GM18505 (cell line): ENCODE data around the gene PCNT.
A peak's percentile ranks its signal among the peaks of the same experiment; 100 is the strongest.

ENCODE experiments used
- ATAC-seq: cut with Tn5 transposase; IDR thresholded peaks from one replicate; pipeline ENCODE4 v1.9.1; 2021; ENCODE audit not compliant: unreplicated experiment
- POLR2A ChIP-seq: IDR thresholded peaks from 4 replicates; pipeline ENCODE4 v1.6.1; 2011; ENCODE audit warnings: borderline replicate concordance; ENCODE audit not compliant: insufficient read depth, insufficient read length; ENCODE audit errors: extremely low read depth

PCNT gene

GRCh38 chr21:46314441-46315020, 9.4 kb upstream of the PCNT start:
- no peak for ATAC-seq
- TF ChIP-seq POLR2A: no peak

DNA sequence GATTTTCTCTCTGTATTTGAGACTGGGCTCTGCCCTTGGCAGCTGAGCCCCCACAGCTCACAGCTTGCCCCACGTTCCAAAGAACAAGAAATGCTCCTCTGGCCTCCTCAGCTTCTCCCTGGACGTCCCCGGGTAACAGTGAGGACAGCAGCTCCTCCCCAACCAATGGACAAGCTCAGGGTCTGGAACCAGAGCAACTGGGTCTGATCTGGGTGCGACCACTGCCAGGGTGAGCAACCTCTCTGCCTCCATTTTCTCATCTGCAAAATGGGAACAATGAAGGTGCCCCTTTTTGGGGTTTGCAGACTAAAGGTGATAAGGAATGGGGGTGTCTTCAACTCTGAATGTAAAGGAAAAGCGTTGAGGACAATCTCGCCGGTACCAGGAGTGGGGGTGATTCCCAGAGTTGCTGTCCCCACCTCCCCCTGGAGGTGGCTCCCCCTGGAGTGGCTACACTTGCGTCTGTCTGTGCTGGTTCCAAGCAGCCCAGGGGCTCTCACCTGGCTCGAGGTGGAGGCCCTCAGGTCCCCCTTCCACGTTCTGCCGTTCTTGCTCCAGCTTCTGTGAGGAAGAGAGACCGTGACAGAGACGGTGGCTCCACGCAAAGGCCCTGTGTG, 7.1 kb upstream of the PCNT start:
- TF ChIP-seq POLR2A: no peak
- no peak for ATAC-seq

GRCh38 chr21:46317710-46318463, 6.1 kb upstream of the PCNT start:
- ATAC-seq: no peak
- TF ChIP-seq POLR2A: no peak

GRCh38 chr21:46318464-46318845, 5.5 kb upstream of the PCNT start:
- no peak for ATAC-seq
- TF ChIP-seq POLR2A: no peak

- no peak for ATAC-seq
- TF ChIP-seq POLR2A: no peak
Observed at GRCh38 chr21:46319186-46319585, 4.8 kb upstream of the PCNT start.

DNA sequence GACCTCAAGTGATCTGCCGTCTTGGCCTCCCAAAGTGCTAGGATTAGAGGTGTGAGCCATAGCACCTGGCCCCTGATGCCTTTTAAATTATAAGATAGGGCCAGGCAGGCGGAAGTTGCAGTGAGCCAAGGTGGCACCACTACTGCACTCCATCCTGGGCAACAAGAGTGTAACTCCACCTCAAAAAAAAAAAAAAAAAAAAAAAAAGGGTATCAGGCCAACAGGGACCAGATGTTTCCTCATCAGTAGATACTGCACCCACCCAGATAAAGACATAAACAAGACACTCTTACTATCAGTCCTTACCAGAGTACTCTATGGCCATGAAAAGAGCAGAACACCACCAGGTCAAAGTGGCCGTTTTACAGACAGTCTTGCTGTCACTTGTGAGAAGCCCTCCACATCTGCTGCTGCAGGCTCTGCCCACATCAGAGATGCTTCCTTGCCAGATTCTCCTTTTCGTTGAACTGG, 3.6 kb upstream of the PCNT start:
- no peak for ATAC-seq
- TF ChIP-seq POLR2A: no peak

DNA sequence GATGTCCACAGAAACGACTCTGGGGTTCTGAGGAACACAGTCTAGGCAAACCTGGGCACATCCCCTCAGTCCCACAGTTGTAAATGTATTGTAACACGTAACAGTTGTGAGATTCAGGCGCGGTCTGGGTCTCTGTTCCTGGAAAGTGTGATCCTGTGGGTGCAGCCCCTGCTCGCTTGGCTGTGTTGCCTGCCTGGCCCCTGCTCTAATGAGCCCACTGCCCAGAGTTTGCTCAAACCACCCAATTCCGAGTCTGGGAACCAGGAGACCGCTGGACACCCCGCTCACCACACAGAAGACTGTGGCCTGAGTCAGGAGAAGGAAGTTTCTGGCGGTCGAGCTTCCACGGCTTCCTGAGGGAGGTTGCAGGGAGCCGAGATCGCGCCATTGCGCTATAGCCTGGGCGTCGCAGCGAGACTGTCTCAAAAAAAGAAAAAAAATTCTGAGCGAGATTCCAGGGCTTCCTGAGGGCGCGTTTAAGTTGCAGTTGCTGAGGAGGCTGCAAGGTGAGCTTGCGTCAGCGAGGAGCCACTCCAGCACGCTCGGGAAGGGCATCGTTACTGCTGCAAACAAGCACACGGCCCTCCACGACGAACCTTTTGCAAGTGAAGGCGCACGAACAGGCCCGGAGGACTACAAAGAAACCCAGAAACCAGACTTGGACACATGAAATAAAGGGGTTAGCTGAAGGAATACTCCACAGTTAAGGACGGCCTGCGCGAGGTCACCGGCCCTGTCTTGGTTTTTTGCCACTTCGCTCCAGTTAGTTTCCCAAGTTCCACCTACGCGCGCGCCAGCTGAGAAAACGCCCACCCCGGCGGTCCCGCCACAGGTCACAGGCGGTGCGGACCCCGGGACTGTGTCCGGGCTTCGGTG, 1.4 kb upstream of the PCNT start:
- TF ChIP-seq POLR2A: no peak
- no peak for ATAC-seq

DNA sequence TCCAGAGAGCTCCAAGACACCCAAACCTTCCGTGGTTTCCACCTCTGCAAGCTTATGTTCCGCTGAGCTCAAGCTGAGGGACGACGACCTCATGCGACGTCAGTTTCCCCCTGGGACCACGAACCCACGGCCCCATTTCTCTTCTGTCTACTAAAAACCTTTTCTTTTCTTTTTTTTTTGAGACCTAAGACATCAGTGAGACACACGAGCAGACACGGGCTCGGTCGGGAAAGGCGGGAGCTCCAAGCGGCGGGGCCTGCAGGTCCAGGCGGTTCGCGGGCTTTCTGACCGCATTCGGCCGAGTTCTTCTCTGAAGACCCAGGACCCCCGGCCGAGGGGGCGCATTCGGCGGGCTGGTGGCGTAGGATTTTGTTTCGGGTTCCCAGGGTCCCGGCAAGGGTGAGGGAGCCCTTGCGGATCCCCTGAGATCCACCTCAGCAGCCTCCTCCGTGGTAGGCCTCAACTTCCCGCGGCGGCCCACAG, 688 bp upstream of the PCNT start:
- no peak for TF ChIP-seq POLR2A
- peak; percentile 3 for ATAC-seq

DNA sequence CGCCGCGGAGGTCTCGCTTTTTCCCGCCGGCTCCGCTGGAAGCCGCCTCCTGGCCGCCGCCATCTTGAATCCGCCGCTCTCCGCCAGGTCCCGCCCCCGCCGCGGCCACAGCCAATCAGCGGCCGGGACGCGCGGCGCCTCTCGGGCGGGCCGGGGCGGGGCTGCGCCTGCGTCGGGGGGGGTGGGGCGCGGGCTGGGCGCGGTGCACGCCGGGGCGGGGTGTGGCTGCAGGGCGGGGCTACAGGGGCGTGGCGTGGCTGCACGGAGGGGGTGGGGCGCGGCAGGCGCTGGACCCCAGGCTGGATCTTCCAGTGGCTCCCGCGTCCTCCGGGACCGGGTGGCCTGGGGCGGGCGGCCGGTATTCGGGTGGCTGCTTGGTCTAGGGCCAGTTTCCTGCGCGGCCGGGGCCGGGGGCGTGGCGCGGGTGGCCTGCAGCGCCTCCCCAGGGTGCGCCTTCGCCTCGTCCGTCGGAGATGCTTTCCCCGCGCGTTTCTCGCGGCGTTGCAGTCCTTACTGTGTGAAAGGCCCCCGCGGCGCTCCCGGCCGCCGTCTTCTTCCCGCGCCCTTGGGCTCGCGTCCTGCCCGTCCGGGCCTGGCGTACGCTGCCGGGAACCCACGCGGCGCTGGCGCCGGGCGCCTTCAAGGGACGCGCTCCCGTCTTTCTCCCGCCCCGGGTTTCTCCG, 575 bp downstream of the PCNT start:
- ATAC-seq: peak; percentile 58
- peak; percentile 55 for TF ChIP-seq POLR2A

GRCh38 chr21:46325073-46325912, 1.3 kb downstream of the PCNT start:
- ATAC-seq: no peak
- TF ChIP-seq POLR2A: no peak

DNA sequence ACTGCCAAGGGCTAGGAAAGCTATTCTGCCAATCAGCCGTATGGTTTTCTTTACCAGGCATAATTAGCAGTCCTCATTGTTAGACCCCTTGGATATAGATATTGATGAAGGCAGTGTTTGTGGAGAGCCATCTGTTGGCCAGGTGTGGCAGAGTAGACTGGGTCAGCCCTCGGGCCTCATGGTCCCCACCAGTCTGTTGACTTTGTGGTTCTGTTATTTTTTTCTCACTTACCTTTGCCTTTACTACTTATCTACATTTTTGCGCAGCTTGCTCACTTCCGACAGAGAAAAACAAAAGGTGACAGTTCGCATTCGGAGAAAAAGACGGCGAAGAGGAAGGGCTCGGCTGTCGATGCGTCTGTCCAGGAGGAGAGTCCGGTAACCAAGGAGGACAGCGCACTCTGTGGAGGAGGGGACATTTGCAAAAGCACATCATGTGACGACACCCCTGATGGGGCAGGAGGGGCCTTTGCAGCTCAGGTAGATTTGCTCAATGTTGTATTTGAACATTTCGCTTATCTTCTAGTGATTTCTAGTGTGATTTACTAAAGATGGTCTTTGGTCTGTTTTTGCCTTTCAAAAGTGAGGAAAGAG, 2.3 kb downstream of the PCNT start:
- no peak for ATAC-seq
- TF ChIP-seq POLR2A: no peak
